Mesendoderm (in vitro differentiated cells): ENCODE measurements around the gene ANKRD26.

ENCODE experiments used
- DNase-seq: peaks from one replicate; pipeline ENCODE4 v3.0.0; 2013
- H2AK5ac ChIP-seq: 2 replicates; pipeline ENCODE4 v1.6.1; 2013; ENCODE audit warnings: low read length, inconsistent platforms
- H2BK120ac ChIP-seq: 2 replicates; pipeline ENCODE4 v1.6.1; 2013; ENCODE audit warnings: low read depth, mild to moderate bottlenecking, low read length, moderate library complexity, mixed read lengths
- H2BK15ac ChIP-seq: replicated peaks from 2 replicates; pipeline ENCODE4 v1.6.1; 2013; ENCODE audit warnings: low read depth, mild to moderate bottlenecking, moderate library complexity
- H2BK5ac ChIP-seq: 2 replicates; pipeline ENCODE4 v1.6.1; 2013; ENCODE audit warnings: low read length, inconsistent platforms
- H3K18ac ChIP-seq: 2 replicates; pipeline ENCODE4 v1.6.1; 2013; ENCODE audit warnings: mild to moderate bottlenecking, low read length, mixed read lengths
- H3K23ac ChIP-seq: one replicate; pipeline ENCODE4 v1.6.1; 2013; ENCODE audit warnings: low read length
- H3K27ac ChIP-seq: 2 replicates; pipeline ENCODE4 v1.5.1; 2013; ENCODE audit warnings: low read depth, mild to moderate bottlenecking, inconsistent platforms, low read length, moderate library complexity
- H3K27me3 ChIP-seq: 2 replicates; pipeline ENCODE4 v1.6.1; 2013; ENCODE audit warnings: low read length, control low read depth, mild to moderate bottlenecking, inconsistent platforms; ENCODE audit not compliant: insufficient read depth, poor library complexity
- H3K36me3 ChIP-seq: 2 replicates; pipeline ENCODE4 v1.6.1; 2013; ENCODE audit warnings: low read length, inconsistent platforms; ENCODE audit not compliant: control insufficient read depth, insufficient read depth
- H3K4ac ChIP-seq: one replicate; pipeline ENCODE4 v1.6.1; 2013; ENCODE audit warnings: low read depth, mild to moderate bottlenecking, low read length, moderate library complexity
- H3K4me1 ChIP-seq: 2 replicates; pipeline ENCODE4 v1.6.1; 2013; ENCODE audit warnings: low read depth, low read length, inconsistent platforms; ENCODE audit not compliant: control insufficient read depth
- H3K4me2 ChIP-seq: 2 replicates; pipeline ENCODE4 v1.6.1; 2013; ENCODE audit warnings: low read length
- H3K4me3 ChIP-seq: 2 replicates; pipeline ENCODE4 v1.5.1; 2013; ENCODE audit warnings: mild to moderate bottlenecking, low read length
- H3K56ac ChIP-seq: one replicate; pipeline ENCODE4 v1.6.1; 2013; ENCODE audit warnings: low read length
- H3K79me1 ChIP-seq: 2 replicates; pipeline ENCODE4 v1.6.1; 2013; ENCODE audit warnings: low read length, inconsistent platforms
- H3K79me2 ChIP-seq: 2 replicates; pipeline ENCODE4 v1.6.1; 2013; ENCODE audit warnings: mild to moderate bottlenecking, low read length; ENCODE audit not compliant: control insufficient read depth, insufficient read depth
- H3K9ac ChIP-seq: 2 replicates; pipeline ENCODE4 v1.6.1; 2013; ENCODE audit warnings: low read length, inconsistent platforms
- H4K5ac ChIP-seq: one replicate; pipeline ENCODE4 v1.6.1; 2013; ENCODE audit warnings: low read length
- H4K8ac ChIP-seq: one replicate; pipeline ENCODE4 v1.6.1; 2013; ENCODE audit warnings: low read depth, mild to moderate bottlenecking, control low read depth, low read length, moderate library complexity
- WGBS: extraction: QIAGEN DNeasy Blood & Tissue Kit; methylation state at CpG from one replicate; pipeline ENCODE4 v1.1.7; 2013; ENCODE audit warnings: low lambda C conversion rate, missing lambda C conversion rate; ENCODE audit not compliant: insufficient coverage; ENCODE audit errors: extremely low coverage; 5-methylcytosine and 5-hydroxymethylcytosine counted together

ANKRD26 gene

DNA sequence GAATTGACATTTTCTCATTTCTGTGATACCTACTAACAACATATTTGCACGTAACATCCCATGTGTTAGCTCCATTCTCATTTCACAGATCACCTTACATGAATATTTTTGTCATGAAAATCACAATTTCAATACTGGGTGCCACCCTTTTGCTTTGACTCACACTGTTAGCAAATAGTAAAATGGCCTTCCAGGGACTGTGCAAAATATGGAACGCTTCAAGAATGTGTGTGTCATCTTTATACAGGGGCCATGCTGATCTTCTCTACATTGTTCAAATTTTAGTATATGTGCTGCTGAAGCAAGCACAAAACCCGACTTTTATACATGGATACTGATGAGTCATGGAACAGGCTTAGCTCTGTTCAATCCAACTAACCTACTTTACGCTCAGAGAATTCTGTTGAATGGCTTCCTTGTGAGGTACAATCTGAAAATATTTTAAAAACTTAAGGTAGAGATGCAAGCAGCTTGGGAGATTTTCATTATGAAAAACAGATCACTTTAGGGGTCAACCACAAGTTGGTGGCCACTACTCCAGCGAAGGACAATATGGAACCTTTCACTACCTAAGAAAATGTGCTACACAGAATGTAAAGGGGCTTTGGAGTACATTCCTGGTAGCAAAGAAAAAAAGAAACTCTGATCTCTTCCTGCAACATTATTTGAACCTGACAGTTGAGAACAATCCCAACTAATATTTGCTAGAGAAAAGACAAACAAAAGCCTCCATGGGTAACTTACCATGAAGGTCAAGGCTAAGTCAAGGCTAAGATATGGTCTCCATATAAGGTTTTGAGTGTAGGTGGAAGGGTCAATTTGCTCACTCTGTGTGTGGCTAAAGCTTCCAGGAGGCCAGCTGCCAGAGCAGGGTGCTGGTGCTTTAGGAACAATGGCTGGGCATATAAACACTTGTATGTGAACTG is 11.9 kb downstream of the ANKRD26 start:
- H3K4ac ChIP-seq: no peak overlapping the region
- H3K23ac ChIP-seq: no peak overlapping the region
- no peak overlapping the region for H3K18ac ChIP-seq
- no peaks in the 10 kb centered on the region for H3K79me1 ChIP-seq
- no peaks in the 10 kb centered on the region for H3K36me3 ChIP-seq
- H3K9ac ChIP-seq: no peak overlapping the region
- no peak for DNase-seq
- H3K27me3 ChIP-seq: no peaks in the 10 kb centered on the region
- no peak overlapping the region for H3K56ac ChIP-seq
- H2BK120ac ChIP-seq: no peak overlapping the region
- H3K27ac ChIP-seq: no peak overlapping the region
- no peak overlapping the region for H2BK15ac ChIP-seq
- no peak overlapping the region for H3K4me3 ChIP-seq
- H2AK5ac ChIP-seq: no peak overlapping the region
- H4K8ac ChIP-seq: no peak overlapping the region
- H4K5ac ChIP-seq: no peak overlapping the region
- H3K79me2 ChIP-seq: no peaks in the 10 kb centered on the region
- no peak overlapping the region for H2BK5ac ChIP-seq
- no CpG with 5 or more reads among the region's 5 CpGs for WGBS
- no peak overlapping the region for H3K4me2 ChIP-seq
- no peaks in the 10 kb centered on the region for H3K4me1 ChIP-seq

DNA sequence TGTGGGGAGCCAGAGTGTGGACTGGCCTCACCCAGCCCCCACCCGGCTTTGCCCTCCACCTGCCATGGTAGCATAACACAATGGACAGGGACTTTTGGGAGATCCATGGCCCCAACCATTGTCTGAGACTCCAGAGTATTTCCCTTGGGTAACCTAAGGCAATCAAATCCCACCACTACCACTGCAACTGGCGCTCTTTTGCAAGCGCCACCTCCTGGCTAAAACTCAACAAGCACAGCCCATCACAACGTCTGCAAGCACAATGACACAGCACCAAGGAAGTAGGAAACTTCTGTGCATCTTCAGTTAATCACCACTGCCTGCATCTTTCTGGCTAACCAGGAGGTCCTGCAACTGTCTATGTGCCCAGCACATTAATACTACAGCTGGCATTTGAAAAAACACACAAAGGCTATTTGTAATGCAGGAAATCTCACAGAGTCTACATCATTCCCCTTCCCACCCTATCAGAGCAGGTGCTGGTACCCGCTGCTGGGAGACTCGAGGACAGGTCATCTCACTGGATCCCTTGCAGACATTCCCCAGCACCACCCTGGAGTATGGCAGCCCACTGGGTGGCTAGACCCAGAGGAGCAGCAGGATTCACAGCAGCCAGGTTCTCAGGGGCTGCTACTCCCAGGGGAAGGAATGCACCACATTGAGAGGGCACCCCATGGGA is 27.7 kb downstream of the ANKRD26 start:
- Histone ChIP-seq H3K4me1 (no peaks in the 10 kb centered on the region), H2AK5ac (no peak overlapping the region), H2BK120ac (no peak overlapping the region), H3K9ac (no peak overlapping the region), H3K18ac (no peak overlapping the region), H3K36me3 (no peaks in the 10 kb centered on the region), H3K79me1 (no peaks in the 10 kb centered on the region), H3K4me3 (no peak overlapping the region), H3K4ac (no peak overlapping the region), H3K79me2 (no peaks in the 10 kb centered on the region), H3K4me2 (no peak overlapping the region), H3K23ac (no peak overlapping the region), H2BK15ac (no peak overlapping the region), H3K27ac (no peak overlapping the region), H3K56ac (no peak overlapping the region), H3K27me3 (no peaks in the 10 kb centered on the region), H4K5ac (no peak overlapping the region), H4K8ac (no peak overlapping the region), H2BK5ac (no peak overlapping the region)
- DNase-seq: peak; percentile 83
- WGBS: no CpG with 5 or more reads among the region's 6 CpGs

DNA sequence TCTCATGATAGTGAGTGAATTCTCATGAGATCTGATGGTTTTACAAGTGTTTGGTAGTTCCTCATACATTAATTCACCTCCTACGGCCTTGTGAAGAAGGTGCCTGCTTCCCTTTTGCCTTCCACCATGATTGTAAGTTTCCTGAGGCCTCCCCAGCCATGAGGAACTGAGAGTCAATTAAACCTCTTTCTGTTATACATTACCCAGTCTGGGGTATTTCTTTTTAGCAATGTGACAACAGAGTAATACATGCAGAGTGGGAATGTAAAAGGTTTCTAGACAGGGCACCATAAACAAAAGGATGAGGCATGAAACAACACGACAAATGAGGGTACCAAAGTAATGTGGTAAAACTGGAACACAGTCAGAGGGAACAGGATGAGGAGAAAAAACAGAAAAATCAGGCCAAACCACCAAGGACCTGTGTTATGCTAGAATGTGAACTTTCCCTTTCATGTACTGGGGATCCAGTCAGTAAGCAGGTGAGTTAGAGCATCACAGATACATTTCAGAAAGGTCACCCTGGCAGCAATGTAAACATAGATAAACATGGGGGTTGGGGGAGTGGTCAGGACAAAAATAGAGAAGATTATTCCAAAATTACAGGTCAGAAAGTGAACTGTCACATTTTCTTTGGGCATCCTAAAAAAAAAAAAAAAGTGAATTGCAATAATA is 31.9 kb downstream of the ANKRD26 start:
- Histone ChIP-seq H2BK5ac (no peak overlapping the region), H3K27ac (no peak overlapping the region), H3K56ac (no peak overlapping the region), H3K18ac (no peak overlapping the region), H4K8ac (no peak overlapping the region), H3K27me3 (no peaks in the 10 kb centered on the region), H3K4me1 (no peaks in the 10 kb centered on the region), H3K79me1 (no peaks in the 10 kb centered on the region), H3K9ac (no peak overlapping the region), H3K4me3 (no peak overlapping the region), H4K5ac (no peak overlapping the region), H3K4ac (no peak overlapping the region), H3K79me2 (no peaks in the 10 kb centered on the region), H3K36me3 (no peaks in the 10 kb centered on the region), H2AK5ac (no peak overlapping the region), H2BK120ac (no peak overlapping the region), H3K23ac (no peak overlapping the region), H3K4me2 (no peak overlapping the region), H2BK15ac (no peak overlapping the region)
- WGBS: no CpG with 5 or more reads among the region's 2 CpGs
- no peak for DNase-seq

DNA sequence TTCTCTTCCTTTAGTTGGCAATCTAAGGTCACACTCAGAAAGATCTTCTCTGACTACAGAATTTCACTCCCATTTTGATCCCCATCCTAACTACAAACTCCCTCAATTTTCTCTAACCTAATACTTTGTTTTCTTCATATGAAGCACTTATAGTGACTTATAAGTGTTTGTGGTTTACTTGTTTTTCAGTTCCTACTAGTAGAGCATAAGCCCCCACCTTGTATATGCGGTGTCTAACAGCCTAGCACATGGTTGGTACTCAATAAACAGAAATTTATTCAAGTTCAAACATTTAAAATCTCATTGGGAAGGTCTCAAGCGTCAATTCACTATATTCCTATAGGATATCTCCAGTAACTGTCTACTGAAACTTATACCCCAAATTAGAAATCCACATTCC is 35.2 kb downstream of the ANKRD26 start:
- Histone ChIP-seq H3K79me2 (no peaks in the 10 kb centered on the region), H3K9ac (no peak overlapping the region), H3K79me1 (no peaks in the 10 kb centered on the region), H3K4me2 (no peak overlapping the region), H3K36me3 (no peaks in the 10 kb centered on the region), H3K4me1 (no peaks in the 10 kb centered on the region), H4K8ac (no peak overlapping the region), H3K27me3 (no peaks in the 10 kb centered on the region), H2BK15ac (no peak overlapping the region), H2BK120ac (no peak overlapping the region), H3K4ac (no peak overlapping the region), H3K4me3 (no peak overlapping the region), H3K23ac (no peak overlapping the region), H3K56ac (no peak overlapping the region), H2AK5ac (no peak overlapping the region), H3K27ac (no peak overlapping the region), H2BK5ac (no peak overlapping the region), H3K18ac (no peak overlapping the region), H4K5ac (no peak overlapping the region)
- DNase-seq: no peak
- no CpG with 5 or more reads among the region's 2 CpGs for WGBS

DNA sequence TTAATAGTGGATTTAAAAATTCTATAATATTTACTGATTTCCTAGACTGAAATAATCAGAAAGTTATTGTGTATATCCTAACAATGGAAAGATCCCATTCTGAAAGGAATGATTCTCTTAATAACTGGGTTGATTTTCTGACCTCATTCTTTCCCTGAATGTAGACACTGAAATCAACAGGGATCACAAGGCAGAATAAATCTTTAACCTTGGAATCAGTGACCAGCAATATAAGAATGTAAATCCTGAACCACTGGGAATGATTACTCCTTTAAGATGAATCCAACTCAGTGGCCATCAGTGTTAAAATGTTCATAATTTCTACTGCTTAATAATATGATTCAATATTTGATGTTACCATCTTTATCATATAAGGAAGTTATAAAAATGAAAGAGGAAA is 47.6 kb downstream of the ANKRD26 start:
- Histone ChIP-seq H3K18ac (no peak overlapping the region), H2AK5ac (no peak overlapping the region), H3K9ac (no peak overlapping the region), H3K27ac (no peak overlapping the region), H2BK5ac (no peak overlapping the region), H3K4me2 (no peak overlapping the region), H3K4ac (no peak overlapping the region), H3K79me1 (no peaks in the 10 kb centered on the region), H3K4me3 (no peak overlapping the region), H4K5ac (no peak overlapping the region), H3K23ac (no peak overlapping the region), H4K8ac (no peak overlapping the region), H2BK15ac (no peak overlapping the region), H2BK120ac (no peak overlapping the region), H3K56ac (no peak overlapping the region), H3K4me1 (no peaks in the 10 kb centered on the region), H3K79me2 (no peaks in the 10 kb centered on the region), H3K36me3 (no peaks in the 10 kb centered on the region), H3K27me3 (no peaks in the 10 kb centered on the region)
- DNase-seq: no peak
